Gastrocnemius medialis (tissue), 4 donors: ENCODE data around the gene NUFIP2.

ENCODE experiments used
- CTCF ChIP-seq, 5 experiments: fragments of 450-650 bp in 3 of 5; fragments of 200-600 bp in 2 of 5; sonication (generic) in 2 of 5; IDR thresholded peaks in 4 of 5; conservative IDR thresholded peaks in 1 of 5; 1 replicate in 4 of 5; 2 replicates in 1 of 5; pipeline ENCODE4 v1.5.1; 2016 to 2019; ENCODE audit warnings: antibody characterized with exemption in 5 of 5, mild to moderate bottlenecking in 3 of 5, moderate library complexity in 3 of 5
- POLR2A ChIP-seq, 2 donors: fragments of 450-650 bp; IDR thresholded peaks; one replicate each; pipeline ENCODE4 v1.6.1; 2017; ENCODE audit warnings: antibody characterized with exemption in 2 of 2, mild to moderate bottlenecking in 2 of 2, moderate library complexity in 2 of 2

DNA sequence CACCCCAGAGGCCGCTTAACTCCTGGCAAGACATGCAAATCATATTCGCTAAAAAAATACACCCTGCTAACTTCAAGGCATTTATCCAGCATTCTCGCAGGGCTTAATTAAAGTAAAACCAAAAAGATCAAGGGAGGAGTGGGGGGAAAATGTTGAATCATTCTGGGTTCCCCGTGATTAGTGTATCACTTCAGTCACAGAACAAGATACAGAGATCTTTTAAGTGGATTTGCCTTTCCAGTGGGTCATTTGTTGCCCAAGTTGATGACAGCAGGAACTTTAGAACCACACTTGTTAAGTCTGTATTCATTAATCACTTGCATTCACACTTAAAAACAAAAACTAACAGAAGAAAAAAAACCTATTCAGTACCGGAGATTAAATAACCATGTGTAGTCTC, 30.0 kb downstream of the NUFIP2 start:
- TF ChIP-seq CTCF (IDR thresholded peaks at IDR 0.05 in 4 of 5, conservative IDR thresholded peaks at IDR 0.05 in 1 of 5) (no peak), POLR2A (IDR thresholded peaks at IDR 0.05) (no peak)
